HG02884 (cell line): Measurements from ENCODE around the gene NEK10.

Experiments
- ATAC-seq: cut with Tn5 transposase; IDR thresholded peaks from one replicate; pipeline ENCODE4 v1.9.1; 2021; ENCODE audit warnings: mild to moderate bottlenecking, moderate library complexity; ENCODE audit not compliant: unreplicated experiment

Gene NEK10

DNA sequence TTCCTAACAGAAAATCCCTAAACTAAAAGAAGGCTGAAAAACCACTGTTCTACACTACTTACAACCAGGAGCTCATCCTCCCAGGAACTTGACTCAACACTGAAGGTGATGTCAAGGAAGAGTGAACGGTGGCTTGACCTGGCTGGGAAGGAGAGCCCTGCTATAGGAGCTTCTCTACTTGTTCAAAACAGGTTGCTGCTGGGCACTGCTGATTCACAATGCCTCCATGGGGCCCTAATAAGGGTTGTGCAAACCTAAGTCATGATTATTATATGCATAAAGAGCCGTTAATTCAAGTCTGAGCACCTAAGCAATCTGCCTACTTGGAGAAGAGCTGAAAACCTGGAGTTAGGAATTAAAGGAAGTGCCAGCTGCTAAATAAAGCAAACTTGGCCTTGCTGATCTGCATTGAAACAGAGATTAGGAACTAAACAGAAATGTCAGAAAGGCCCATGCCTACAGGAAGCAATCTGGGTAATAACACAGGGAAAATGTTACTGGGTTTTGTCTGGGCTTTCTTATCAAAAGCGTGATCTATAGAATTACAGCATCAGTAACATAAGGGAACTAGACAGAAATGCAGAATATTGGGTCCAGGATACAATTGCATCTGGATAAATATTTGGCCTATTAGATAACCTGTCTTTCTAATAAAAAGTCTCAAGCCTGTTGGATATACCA lies 243.2 kb downstream of the NEK10 start:
- no peak for ATAC-seq

DNA sequence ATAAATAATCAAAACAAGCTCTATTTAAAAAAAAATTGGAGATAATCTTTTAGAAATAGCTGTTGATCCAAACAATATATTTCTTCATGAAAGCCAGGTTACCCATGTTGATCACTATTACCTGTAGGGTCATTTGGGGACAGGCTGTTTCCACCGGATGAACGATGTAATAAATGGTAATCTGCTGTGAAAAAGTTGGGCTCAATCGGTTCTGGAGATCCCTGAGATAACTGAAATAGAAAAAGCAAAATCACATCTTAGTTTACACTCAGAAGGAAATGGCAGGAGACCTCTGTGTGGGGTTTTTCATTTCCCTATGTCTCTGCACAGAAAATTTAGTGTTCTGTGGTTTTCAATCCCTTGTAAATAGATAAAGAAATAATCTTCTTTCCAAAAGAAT lies 249.5 kb downstream of the NEK10 start:
- no peak for ATAC-seq

DNA sequence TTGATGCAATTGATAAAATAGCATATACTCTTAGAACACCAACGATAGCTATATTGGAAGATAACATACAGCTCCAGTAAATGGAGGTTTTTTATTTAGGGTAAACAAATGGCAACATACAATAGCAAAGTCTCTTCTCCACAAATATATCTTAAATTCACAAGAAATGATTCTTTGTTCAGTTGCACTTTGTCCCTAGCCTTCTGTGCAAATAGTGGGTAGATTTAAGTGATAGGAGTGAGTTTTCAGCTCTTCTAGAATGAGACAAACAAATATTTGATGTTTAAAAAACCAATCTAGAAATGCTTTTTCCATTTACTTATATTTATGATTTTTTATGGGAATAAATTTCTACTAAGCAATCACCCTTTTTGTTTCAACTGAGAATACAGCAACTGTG lies 253.8 kb downstream of the NEK10 start:
- ATAC-seq = no peak

DNA sequence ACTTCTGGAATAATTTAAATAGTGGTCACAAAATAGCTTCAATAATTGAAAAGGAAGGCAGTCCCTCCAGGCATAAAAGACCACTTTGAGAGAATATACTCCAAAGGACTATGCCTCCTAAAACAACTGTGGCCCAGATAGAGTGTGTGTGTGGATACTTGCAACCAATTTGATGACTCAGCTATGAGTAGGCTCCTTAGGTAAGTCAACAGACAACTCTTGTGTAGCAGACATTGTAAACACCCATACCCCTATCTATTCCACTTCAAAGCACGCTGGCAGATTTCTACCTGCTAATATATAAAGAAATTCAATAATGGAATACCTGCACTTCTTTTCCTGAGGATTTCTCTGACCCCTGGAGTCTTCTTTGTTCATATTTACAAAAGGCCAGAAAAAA lies 254.5 kb downstream of the NEK10 start:
- no peak for ATAC-seq

DNA sequence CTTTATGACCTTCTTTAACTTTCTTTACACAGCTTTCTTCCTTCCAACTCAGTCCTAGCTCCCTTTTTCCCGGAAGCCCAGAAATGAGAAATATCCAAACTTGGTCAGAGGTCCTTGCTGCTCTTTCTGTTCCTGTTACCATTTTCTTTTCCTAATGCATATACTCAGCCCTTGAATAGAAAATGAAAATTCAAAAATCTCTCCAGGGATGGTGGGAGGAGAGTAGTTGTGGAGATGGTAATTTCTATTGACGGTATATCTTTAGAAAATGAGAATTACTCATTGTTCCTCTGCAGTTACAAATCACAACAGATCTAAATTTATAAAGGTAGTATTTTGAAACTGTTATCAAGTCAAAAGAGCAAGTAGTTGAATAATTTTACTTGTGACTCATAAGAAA lies 255.1 kb downstream of the NEK10 start:
- ATAC-seq = no peak

DNA sequence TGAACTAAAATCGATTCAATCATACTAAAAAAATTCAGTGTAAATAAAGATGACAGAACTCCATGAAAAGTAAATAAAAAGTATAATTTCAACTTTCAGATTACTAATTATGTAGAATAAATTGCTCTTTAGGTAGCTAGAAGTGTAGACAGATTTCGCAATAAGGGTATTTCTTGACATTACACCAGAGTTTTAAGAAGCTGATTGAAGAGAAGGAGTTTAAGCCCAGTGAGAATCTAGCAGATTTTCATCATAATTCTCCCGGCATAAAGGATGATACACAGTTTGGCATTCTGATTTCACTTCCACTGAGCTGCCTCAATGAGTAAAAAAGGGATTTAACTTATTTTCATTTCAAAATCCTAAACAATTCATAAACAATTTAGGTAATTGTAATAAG lies 259.2 kb downstream of the NEK10 start:
- no peak for ATAC-seq

DNA sequence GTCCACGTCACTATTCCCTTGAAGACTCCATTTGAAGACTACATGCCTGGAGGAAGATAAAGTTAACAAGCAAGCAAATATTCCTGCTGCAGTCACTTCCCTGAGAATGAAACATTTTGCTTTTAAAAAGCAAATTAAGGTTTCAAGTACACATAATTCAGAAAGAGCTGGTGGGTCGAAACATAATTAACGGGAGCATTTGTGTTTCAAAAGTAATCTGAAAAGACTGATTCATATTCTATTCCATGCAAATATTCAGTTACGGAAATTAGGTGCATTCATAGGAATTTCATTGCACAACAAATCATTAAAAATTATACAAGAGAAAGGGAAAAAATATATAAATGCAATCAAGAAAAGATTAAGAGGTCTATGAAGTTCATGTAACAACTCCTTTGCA lies 260.9 kb downstream of the NEK10 start:
- ATAC-seq = no peak

DNA sequence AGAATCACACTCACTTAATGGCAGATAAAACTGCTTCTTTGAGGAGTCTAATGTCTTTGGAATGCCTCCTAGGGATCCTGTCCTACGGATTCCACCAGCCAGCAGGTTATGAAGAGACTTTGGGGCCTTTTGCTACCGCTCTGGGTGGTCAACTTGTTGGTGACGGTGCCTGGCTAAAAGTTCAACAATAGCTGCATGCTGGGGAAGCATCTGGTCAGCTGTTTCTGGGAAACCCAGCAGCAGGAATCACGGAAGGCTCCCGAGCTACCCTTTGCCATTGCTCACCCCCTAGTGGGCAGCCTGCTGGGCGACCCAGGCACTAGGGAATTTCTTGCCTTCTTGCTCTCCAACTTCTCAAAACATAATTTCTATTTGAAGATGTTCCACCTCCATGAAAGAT lies 263.3 kb downstream of the NEK10 start:
- ATAC-seq = no peak

DNA sequence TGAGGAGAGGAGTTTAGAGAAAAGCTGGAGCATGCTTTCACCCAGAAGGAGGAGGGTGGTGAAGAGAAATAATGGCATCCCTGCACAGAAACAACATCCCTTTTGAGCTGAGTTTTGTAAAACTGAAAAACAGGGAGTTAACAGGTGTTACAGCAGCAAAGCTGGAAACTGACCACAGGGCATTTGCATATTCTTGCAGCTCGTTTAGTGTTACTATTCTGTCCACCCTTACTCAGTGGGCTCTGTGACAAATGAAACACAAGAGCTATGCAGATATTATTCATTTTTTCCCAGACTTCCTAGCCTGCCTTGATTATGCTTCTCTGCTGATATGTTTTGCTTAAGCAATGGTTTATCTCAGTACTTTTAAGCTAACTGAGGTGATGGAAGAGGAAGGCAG lies 272.0 kb downstream of the NEK10 start:
- ATAC-seq = no peak

DNA sequence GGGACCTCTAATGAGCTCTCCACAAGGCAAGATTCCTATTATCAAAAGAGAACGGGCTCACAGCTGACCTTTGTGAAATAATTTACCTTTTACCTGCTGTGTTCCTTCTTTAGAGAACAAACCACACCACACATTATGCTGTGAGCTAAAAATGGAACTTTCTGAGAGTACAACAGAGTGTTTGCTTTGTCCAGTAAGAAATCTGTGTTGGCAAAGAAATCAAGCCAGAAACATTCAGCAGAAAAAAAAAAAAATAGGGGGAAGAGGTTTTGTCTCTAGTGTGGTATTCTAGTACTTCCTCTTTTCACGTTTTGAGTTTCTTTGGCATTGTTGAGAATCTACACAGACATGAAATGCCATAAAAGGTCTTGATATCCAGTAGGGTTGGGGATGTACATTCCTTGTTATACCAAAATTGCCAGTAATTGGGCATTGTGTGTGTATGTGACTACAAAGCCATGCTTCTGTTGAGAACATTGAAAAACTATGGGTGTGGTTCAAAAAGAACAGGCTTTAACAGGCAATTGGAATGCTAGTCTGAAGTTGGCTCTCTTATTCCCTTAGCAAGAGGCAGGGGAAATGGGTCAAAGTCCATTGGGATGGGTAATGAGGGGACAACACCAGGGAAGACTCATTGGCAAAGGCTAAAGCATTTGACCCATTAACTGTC lies 273.5 kb downstream of the NEK10 start:
- ATAC-seq = no peak

DNA sequence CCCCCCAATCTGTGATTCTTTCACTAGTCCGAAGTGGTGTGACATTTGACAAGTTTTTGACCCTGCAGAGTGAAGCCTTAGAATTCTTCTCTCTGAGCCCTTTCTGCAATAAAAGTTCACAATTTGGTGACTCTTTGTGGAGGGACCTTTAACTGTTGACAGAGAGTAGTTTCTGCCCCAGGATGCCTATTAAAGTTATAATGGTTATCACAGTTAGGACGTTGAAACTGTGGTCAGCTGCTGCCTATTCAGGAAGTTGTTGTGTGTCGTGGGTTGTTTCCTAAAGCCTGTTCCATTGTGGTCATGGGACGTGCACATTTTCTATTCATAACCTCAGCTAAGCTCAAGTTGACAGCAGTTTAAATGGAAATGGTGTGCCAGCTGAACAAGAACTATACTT lies 274.5 kb downstream of the NEK10 start:
- no peak for ATAC-seq

DNA sequence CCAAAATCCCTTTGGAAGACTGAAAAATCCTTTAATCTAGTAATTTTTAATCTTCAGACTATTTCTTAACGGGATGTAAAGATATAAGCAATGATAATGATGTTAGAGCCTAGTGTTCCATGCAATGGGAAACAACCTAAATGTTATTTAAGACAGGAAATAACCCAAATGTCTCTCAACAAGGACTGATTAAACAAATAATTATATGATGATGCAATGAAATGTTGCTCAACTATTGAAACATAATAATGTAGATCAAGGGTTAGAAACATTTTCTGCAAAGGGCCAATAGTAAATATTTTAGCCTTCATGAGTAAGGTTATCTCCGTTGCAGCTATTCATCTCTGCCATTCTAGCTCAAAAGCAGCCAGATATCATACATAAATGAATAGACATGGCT lies 275.4 kb downstream of the NEK10 start:
- no peak for ATAC-seq

DNA sequence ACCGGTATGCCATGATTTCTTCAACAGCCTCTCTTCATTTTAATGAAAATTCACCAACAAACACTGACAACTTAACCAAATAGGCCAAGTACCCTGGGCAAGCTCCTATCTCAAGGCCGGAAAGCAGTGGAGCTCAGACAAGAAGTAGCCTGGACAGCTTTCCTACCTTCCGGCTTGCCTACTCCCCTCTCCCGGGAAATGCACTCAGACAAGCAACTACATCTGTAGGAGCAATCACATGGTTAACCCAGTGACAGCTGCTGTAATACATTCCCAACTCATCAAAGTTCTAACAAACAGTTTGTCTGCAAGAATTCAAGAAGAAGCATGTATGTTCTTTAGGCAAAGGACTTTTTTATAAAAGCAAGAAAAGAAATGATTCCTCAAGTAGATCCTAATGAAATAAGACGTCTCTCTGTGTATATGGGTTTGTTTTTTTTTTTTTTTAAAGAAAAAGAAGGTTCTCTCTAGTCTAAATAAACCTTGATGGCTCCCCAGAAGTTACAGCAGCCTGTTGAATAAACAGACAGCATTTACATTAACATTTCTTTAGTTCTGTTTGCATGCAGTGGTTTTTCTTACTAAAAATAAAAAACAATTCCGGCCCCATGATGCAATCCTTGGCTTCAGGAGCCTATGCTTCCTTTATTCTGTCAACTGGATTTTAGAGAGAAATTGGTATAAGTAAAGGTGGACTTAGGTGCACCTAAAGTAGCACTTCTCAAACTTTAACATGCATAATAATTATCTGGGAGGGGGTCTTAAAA lies 278.7 kb downstream of the NEK10 start:
- no peak for ATAC-seq

DNA sequence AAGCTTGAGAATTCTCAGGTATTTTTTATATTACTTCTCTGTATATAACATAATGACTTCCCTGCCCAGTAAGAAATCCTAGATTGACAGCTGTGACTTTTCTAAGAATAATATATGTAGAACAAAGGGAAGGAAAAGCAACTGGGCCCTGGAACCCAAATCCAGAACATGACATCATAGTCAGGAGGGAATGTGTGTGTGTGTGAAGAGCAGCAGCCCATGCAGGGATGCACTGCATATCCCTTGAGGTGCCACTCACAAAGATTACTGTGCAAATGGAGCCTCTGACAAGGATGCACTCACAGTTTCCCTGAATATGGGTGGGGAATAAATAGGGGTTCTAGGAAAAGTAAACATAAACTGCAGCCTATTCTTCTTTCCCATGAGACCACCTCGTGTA lies 279.5 kb downstream of the NEK10 start:
- ATAC-seq = no peak

DNA sequence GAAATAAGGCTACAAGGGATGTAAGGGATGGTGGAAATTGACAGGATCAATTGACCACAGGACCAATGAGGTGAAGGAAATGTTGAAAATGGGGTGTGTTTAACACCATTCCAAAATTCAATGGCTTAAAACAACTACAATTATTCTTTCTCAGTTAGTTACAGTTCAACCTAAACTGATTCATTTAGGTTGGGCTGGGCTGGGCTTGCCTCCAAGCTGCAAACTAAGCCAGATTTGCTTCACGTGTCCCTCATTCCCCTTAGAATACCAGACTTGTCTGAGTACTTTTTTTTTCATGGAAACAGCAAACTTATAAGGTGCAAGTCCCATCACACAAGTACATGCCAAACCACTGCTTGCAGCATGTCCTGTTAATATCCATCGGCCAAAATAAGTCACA lies 280.1 kb downstream of the NEK10 start:
- no peak for ATAC-seq

DNA sequence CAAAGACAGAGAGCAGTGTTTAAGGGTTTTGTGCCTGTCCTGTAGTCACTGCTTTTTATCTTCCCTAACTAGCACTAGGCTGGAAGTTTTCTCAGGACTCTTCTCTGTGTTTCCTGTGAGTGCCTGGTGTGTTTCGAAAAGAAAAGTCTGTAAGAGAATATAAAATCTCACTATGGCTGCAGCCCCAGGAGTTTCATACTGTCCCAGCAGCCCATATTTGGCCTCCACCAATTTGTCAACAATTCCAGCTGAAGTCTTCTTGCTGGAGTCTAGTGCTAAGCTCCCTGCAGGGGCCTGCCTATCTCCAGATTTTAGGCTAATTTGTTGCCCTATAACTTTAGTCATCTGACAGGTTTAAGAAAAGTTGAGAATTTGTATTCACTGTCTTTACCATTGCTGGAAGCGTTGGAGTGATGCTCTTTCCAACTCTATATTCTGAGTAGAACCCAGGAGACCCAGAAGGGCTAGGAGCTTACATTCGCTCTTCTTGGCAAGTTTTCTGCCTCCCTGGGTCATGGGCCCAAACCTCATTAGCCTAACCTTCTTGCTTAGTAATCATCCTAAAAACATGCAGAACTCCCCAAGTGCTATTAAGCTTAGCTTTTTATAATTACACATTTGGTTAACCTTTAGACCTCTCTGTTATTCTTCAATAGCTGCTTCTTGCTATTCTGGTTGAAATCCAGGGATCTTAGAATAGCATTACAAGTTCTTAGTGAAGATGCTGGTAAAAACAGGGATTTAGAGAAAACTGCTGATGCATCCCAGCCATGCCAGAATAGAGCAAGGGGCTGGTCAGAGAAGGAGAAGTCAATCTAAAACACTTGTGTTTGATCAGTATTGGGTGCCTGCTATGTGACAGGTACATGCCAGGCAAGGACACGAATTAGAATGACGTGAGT lies 283.1 kb downstream of the NEK10 start:
- ATAC-seq = no peak

DNA sequence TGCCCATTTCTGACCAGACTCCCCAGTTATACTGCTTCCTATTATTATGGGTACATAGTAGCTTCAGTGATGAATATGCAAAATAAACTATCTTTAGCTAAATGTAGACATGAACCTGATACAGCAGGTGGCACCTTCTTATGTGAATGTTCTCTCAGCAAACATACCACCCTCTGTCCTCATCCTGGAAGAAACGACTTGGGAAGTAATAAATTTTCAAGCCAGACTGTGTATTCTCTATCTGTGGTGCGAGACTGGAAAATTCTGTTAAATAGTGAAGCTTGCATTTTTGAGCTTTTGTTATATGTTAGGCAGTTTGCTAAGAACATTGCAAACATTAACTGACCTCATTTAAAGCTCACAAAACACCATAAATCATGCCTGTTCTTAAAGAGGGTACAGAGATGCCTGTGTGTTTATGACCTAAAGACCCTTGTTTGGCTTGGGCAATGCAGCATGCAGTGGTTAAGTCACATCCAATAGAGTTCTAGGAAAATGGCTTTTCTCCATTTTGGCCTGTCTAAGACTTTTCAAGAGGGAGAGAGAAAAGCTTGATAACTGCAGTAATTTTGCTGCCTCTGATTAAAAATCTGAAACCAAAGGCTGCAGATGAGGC lies 287.1 kb downstream of the NEK10 start:
- no peak for ATAC-seq

DNA sequence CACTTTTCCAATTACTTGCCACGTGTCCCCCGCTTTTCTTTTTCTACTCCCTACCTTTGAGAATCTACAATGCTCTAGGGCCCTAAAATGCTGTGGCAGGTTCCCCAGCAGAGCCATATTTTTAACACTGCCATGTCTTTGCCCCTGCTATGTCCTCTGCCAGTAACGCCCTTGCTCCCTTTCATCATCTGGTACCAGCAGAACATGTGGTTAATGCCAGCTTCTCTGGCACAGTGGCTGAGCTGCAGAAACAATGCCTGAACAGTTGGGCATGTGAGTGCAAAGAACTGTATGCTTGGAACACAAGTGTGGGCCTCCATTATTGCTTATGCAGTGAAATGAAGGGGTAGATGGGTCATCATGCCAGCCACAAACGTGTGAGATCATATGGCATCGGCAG lies 287.6 kb downstream of the NEK10 start:
- no peak for ATAC-seq

DNA sequence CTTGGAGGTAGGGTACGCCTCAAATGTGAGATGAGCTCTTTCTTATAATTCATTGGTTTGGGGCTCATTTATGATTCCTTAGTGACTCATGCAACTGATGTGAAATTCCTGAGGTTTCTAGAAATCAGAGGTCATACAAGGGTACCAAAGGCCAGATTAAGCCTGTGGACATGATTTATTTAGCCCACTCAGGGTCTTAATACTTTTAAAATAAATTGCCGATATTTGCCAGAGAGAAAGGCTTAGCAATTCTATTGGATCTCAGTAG lies 289.0 kb downstream of the NEK10 start:
- no peak for ATAC-seq

DNA sequence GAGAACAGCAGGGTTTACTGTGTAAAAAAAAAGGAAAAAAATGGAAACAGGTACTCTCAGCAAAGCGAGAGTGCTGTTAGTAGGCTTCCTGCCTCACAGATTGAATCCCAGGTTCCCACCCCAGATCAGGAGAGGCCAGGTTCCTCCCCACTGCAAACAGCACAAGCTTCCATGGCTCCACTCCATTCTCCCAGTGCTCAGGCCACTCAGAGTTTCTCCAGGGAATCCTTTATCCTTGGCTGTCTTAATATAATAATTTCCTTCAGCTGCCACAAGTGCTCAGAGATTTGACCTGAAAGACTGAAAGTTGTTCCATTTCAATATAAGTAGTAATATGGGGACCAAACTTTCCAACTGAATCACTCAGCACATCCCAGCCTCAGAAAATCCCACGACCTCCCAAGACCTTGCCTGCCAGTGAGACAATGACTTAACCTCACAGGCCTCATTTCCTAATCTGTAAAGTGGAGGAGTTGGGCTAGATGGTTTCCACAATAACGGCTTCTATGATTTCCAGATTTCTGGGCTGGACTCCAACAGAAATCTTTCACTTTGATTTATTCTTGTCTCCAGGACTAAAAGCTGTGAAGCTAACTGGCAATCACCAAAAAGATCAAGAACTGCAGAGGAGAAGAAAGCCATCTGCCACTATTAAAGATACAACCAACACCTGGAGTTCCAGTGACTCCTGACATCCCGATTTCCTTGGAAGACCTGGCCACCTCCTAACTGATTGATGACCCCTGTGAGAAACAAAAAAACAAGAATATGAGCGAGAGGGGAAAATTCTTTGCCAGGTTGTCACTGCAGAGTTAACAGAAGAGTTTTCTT lies 289.5 kb downstream of the NEK10 start:
- no peak for ATAC-seq
